Common myeloid progenitor, CD34-positive (primary cell): ENCODE data around the gene AQR.
"Not testable (repeated sequence)": the region's sequence is repeated elsewhere in the genome, so short reads cannot be mapped to it uniquely, and the experiment has no call there.

Source experiments
- CTCF ChIA-PET: fragments of 350-600 bp; sonication (Branson Sonifier 250); formaldehyde crosslinking; loops from one replicate; lab custom pipeline; 2021; ENCODE audit warnings: antibody characterized with exemption; lab: Charles Lee
- POLR2A ChIA-PET: fragments of 350-600 bp; sonication (Branson Sonifier 250); formaldehyde crosslinking; loops from one replicate; lab custom pipeline; 2021; ENCODE audit warnings: antibody characterized with exemption; lab: Charles Lee
- DNase-seq, 3 donors: peaks; one replicate each; pipeline versions ENCODE4 v3.0.0 to v3.0.0-alpha.2; 2013
- H3K27ac ChIP-seq, 2 experiments: 1 replicate in 1 of 2; 2 replicates in 1 of 2; pipeline ENCODE4 v1.7.0; 2013; ENCODE audit warnings: inconsistent platforms in 2 of 2, low read length in 2 of 2, mild to moderate bottlenecking in 2 of 2, low read depth in 1 of 2, moderate library complexity in 1 of 2; ENCODE audit not compliant: severe bottlenecking in 2 of 2, insufficient read depth in 1 of 2, poor library complexity in 1 of 2
- H3K27me3 ChIP-seq, 5 experiments: replicated peaks in 2 of 5; 1 replicate in 3 of 5; 2 replicates in 2 of 5; pipeline versions ENCODE4 v1.6.1 to v1.7.0; 2013; ENCODE audit warnings: low read length in 4 of 5, mild to moderate bottlenecking in 2 of 5, moderate library complexity in 2 of 5, inconsistent platforms in 1 of 5; ENCODE audit not compliant: insufficient read depth in 5 of 5, control insufficient read depth in 4 of 5
- H3K36me3 ChIP-seq, 4 experiments: 1 replicate in 2 of 4; 2 replicates in 2 of 4; pipeline versions ENCODE4 v1.6.1 to v1.7.0; 2013; ENCODE audit warnings: low read length in 3 of 4, control low read depth in 1 of 4, mild to moderate bottlenecking in 1 of 4; ENCODE audit not compliant: control insufficient read depth in 4 of 4, insufficient read depth in 4 of 4
- H3K4me1 ChIP-seq, 4 experiments: 1 replicate in 3 of 4; 2 replicates in 1 of 4; pipeline versions ENCODE4 v1.6.1 to v1.7.1; 2013; ENCODE audit warnings: low read length in 3 of 4, mild to moderate bottlenecking in 3 of 4, control low read depth in 1 of 4, inconsistent platforms in 1 of 4, moderate library complexity in 1 of 4; ENCODE audit not compliant: control insufficient read depth in 4 of 4, insufficient read depth in 4 of 4; ENCODE audit errors: control extremely low read depth in 1 of 4
- H3K4me3 ChIP-seq, 7 experiments: 1 replicate in 4 of 7; 2 replicates in 3 of 7; pipeline versions ENCODE4 v1.5.1 to v1.7.0; 2013; ENCODE audit warnings: mild to moderate bottlenecking in 7 of 7, low read length in 6 of 7, moderate library complexity in 6 of 7, inconsistent platforms in 2 of 7, low read depth in 2 of 7, control low read depth in 1 of 7; ENCODE audit not compliant: insufficient read depth in 4 of 7, control insufficient read depth in 1 of 7; ENCODE audit errors: extremely low read depth in 1 of 7
- H3K9me3 ChIP-seq, 5 experiments: 1 replicate in 4 of 5; 2 replicates in 1 of 5; pipeline versions ENCODE4 v1.6.1 to v1.7.1; 2013; ENCODE audit warnings: low read length in 4 of 5, mild to moderate bottlenecking in 2 of 5, inconsistent platforms in 1 of 5, low read depth in 1 of 5, moderate library complexity in 1 of 5; ENCODE audit not compliant: control insufficient read depth in 4 of 5, insufficient read depth in 2 of 5; ENCODE audit errors: control extremely low read depth in 1 of 5
- WGBS: methylation state at CpG from one replicate; pipeline ENCODE4 v1.1.5; 2013; ENCODE audit not compliant: insufficient coverage; 5-methylcytosine and 5-hydroxymethylcytosine counted together

Gene AQR

GRCh38 chr15:34943264-34943663 lies 26.3 kb downstream of the AQR start:
- H3K27me3 ChIP-seq, H3K4me1 ChIP-seq, H3K27ac ChIP-seq, POLR2A ChIA-PET, DNase-seq, H3K9me3 ChIP-seq, H3K4me3 ChIP-seq: not testable (repeated sequence)
- H3K36me3 ChIP-seq = peaks cover 12 to 62% (median 34%) of the 10 kb centered on the region in 4 experiments
- CTCF ChIA-PET = interaction anchor here (1.3 kb wide), 1 partner anchor 9 kb away, joined by 3 read pairs; no protein-coding TSS in a partner anchor

GRCh38 chr15:34942363-34942762 lies 27.2 kb downstream of the AQR start:
- CTCF ChIA-PET = no interaction called here
- 97% methylated on average over 4 of the region's 6 CpGs for WGBS
- H3K36me3 ChIP-seq = peaks cover 12 to 64% (median 28%) of the 10 kb centered on the region in 4 experiments

DNA sequence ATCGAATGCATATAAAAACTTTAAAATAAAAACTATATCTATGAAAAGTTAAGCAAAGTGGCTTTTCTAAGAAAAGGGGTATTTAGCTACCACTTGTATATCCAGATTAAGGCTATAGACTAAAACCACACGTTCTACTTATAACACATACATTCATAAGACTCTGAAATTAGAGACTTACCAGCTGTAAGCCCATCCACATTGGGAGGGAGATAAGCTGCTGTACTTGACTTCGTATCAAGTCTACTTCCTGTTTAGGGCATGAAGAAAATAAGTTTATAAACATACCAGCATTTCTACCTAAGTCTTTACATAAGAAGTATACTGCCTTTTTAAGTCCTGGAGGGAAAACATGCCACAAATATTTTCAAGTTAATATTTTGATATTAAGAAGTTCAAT lies 27.7 kb downstream of the AQR start:
- Histone ChIP-seq H3K4me3 (no peak overlapping the region), H3K9me3 (no peaks in the 10 kb centered on the region), H3K27ac (no peak overlapping the region), H3K27me3 (no peaks in the 10 kb centered on the region), H3K4me1 (no peaks in the 10 kb centered on the region), H3K36me3 (peaks cover 12 to 69% (median 29%) of the 10 kb centered on the region in 4 experiments)
- ChIA-PET CTCF (no interaction called here), POLR2A (no interaction called here)
- DNase-seq = peak in 2 of 3 donors; percentile 18 to 48
- 71% methylated on average over 1 of the region's 3 CpGs for WGBS

More at GRCh38 chr15:34942363-34942762, 27.2 kb downstream of the AQR start:
- DNase-seq = no peak
- Histone ChIP-seq H3K4me1 (no peaks in the 10 kb centered on the region), H3K27ac (no peak overlapping the region), H3K4me3 (no peak overlapping the region), H3K27me3 (no peaks in the 10 kb centered on the region), H3K9me3 (no peaks in the 10 kb centered on the region)
- POLR2A ChIA-PET = no interaction called here

- Histone ChIP-seq H3K9me3 (no peaks in the 10 kb centered on the region), H3K4me3 (no peak overlapping the region), H3K36me3 (peaks cover 12 to 72% (median 30%) of the 10 kb centered on the region in 4 experiments), H3K27me3 (no peaks in the 10 kb centered on the region), H3K4me1 (no peaks in the 10 kb centered on the region), H3K27ac (no peak overlapping the region)
- POLR2A ChIA-PET = no interaction called here
- CTCF ChIA-PET = no interaction called here
- no CpG with 5 or more reads among the region's 2 CpGs for WGBS
- DNase-seq = no peak
Observed at GRCh38 chr15:34941185-34941698, 28.3 kb downstream of the AQR start.

- 93% methylated on average over 3 of the region's 3 CpGs for WGBS
- Histone ChIP-seq H3K36me3 (peaks cover 20 to 75% (median 39%) of the 10 kb centered on the region in 4 experiments), H3K27me3 (no peaks in the 10 kb centered on the region), H3K27ac (no peak overlapping the region), H3K9me3 (peaks cover 0 to 5% (median 0%) of the 10 kb centered on the region in 5 experiments), H3K4me3 (no peak overlapping the region), H3K4me1 (no peaks in the 10 kb centered on the region)
- CTCF ChIA-PET = interaction anchor here (0.7 to 0.9 kb wide), 2 partner anchors 13 to 71 kb away, joined by 3 to 4 read pairs; no protein-coding TSS in a partner anchor
- DNase-seq = no peak
- POLR2A ChIA-PET = no interaction called here
Observed at GRCh38 chr15:34933432-34933975, 36.0 kb downstream of the AQR start.

DNA sequence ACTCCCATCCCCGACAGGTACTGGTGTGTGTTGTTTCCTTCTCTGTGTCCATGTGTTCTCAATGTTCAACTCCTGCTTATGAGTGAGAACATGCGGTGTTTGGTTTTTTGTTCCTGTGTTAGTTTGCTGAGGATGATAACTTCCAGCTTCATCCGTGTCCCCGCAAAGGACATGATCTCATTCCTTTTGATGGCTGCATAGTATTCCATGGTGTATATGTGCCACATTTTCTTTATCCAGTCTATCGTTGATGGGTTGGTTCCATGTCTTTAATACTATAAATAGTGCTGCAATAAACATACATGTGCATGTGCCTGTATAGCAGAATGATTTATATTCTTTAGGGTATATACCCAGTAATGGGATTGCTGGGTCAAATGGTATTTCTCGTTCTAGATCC lies 41.2 kb downstream of the AQR start:
- H3K4me3 ChIP-seq, DNase-seq, H3K9me3 ChIP-seq, H3K4me1 ChIP-seq, H3K27me3 ChIP-seq, POLR2A ChIA-PET, CTCF ChIA-PET, H3K27ac ChIP-seq: not testable (repeated sequence)
- H3K36me3 ChIP-seq = peaks cover 24 to 58% (median 42%) of the 10 kb centered on the region in 4 experiments
- 100% methylated on average over 1 of the region's 6 CpGs for WGBS

- no peaks in the 10 kb centered on the region for H3K27me3 ChIP-seq
- no peak overlapping the region for H3K4me3 ChIP-seq
- DNase-seq = peak in 2 of 3 donors; percentile 1 to 6
- WGBS = 100% methylated on average over 2 of the region's 2 CpGs
- H3K27ac ChIP-seq = no peak overlapping the region
- peaks cover 0 to 6% (median 0%) of the 10 kb centered on the region in 5 experiments for H3K9me3 ChIP-seq
- CTCF ChIA-PET = interaction anchor here (0.6 to 1.7 kb wide), 3 partner anchors 11 to 309 kb away, joined by 3 to 5 read pairs (median 4); no protein-coding TSS in a partner anchor
- POLR2A ChIA-PET = no interaction called here
- no peaks in the 10 kb centered on the region for H3K4me1 ChIP-seq
- peaks cover 24 to 52% (median 40%) of the 10 kb centered on the region in 4 experiments for H3K36me3 ChIP-seq
Observed at GRCh38 chr15:34927726-34928125, 41.8 kb downstream of the AQR start.
